HG02763 (cell line): ENCODE data around the gene NEK11.

ENCODE experiments used
- ATAC-seq: cut with Tn5 transposase; IDR thresholded peaks from one replicate; pipeline ENCODE4 v1.9.1; 2021; ENCODE audit warnings: mild to moderate bottlenecking, moderate library complexity; ENCODE audit not compliant: unreplicated experiment

Gene NEK11

DNA sequence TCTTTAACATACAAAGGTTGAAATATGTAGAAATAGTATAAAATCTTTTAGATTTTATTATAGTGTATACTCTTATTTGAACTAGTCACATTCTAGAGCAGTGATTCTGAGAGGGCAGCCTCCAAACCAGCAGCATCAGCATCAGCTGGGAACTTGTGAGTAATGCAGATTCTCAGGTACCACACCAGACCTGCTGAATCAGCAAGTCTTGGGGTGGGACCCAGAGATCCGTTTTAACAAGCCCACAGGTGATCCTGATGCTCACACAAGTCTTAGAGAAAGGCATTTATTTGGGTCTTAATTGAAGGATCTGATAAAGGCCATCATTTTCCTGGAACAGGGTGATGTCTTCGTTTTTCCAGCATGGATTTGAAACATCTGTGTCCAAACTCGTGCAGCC, 195.9 kb downstream of the NEK11 start:
- no peak for ATAC-seq

DNA sequence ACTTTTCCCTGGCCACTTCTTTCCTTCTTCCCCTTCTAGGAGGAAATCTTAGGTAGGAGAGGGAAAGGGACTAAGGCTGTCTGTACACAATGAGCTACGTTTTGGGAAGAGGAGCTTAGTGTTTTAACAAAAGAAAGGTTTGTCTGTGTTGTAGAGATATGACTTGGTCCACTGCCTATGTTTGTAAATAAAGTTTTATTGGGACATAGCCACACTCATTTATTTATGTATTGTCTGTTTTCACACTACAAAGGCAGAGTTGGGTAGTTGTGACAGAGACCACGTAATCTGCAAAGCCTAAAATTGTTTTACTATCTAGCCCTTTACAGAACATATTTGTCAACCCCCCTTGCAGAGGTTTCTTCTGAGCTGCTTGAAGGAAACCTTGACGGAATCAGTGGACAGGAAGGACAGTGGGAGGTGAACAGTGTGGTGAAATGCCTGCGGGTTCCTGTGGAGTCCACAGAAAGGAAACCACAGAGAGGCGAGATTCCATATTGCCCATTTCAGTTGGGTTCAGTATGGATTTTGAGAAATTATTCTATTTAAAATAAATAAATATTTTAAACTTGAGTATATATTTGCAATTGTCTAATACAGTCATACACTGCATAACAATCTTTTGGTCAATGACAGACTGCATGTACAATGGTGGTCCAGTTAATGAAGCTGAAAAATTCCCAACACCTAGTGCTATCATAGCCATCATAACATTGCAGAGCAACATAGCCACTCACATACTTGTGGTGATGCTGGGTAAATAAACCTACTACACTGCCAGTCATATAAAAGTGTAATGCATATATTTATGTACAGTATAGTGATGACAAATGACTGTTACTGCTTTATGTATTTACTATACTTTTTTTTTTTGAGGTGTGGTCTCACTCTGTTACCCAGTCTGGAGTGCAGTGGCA, 197.0 kb downstream of the NEK11 start:
- ATAC-seq, result no peak

DNA sequence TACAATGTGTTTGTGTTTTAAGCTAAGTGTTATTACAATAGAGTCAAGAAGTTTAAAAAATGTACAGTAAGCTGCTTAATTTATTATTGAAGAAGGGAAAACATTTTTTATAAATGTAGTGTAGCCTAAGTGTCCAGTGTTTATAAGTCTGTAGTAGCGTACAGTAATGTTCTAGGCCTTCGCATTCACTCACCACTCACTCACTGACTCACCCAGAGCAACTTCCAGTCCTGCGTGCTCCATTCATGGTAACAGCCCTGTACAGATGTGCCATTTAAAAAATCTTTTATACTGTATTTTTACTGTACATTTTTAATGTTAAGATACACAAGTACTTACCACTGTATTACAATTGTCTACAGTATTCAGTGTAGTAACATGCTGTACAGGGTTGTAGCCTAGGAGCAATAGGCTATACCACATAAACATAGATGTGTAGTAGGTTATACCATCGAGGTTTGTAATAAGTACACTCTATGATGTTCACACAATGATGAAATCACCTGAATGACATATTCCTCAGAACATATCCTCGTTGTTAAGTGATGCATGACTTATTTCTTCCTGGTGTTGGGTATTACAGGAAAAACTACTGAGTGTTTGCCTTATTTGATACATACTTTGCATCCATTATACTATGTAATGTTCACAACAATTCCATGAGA, 198.3 kb downstream of the NEK11 start:
- no peak for ATAC-seq

DNA sequence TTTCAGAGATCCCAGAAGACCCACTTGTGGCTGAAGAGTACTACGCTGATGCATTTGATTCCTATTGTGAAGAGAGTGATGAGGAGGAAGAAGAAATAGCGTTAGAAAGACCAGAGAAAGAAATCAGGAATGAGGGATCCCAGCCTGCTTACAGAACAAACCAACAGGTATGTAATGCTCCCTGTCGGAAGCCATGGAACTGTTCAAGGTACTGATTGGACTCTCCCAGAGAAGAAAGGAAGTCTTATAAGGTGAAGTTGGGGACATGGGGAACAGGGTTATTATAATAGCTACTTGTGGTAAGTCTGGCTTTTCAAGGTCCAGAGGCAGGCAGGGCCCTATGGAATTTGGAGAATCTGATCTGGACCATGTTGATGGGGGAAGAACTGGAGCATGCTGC, 201.8 kb downstream of the NEK11 start:
- ATAC-seq, result no peak

DNA sequence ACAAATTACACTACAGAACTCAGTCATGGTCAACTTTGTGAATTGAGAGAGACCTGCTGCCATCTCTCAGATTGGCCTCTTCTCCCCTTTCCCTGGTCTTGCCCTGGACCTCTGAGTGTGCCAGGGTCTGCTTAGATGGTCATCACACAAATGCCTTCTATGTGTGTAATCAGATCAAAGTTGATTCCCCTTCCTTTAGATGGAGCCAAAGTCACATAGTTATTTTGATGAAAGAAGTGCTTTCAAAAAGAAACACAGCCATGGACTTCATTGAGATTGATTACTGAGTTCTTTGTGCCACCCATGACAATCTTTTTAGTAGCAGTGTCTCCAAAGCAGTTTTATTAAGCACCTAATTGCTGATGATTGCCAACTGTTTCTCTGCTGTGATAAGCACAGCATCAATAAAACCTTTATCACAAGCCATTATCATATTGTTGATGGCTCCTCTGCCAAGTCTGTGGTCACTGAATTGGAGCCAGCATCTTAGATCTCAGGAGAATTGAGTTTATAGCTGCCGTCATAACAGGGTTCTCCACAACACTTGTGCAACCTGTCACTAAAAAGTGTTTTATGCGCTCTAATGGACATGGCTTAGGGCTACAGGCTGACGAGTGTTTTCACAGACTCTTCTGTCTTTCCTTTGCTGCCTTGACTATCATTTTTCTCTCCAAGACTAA, 205.2 kb downstream of the NEK11 start:
- no peak for ATAC-seq

DNA sequence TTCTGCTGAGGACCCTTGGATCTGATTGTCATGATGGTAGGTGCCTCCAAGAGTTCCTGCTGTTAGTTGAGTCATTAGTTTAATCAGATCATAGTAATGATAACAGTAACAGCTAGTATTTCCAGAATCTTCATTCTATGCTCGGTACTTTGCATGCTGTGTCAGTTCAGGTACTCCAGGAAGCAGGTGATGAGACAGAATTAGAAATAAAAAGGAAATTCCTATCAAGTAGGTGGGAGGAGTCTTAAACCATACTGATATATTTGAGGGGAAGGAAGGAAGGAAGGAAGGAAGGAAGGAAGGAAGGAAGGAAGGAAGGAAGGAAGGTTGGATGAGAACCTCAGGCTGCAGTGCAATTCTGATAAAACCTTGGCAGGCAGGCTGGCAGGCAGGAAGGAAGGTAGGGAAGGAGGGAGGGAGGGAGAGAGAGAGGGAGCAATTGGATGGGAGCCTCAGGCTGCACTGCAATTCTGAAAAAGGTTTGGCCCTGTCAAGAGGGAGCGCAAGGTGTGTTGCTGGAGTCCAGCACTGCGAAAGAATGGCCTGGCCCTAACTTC, 206.1 kb downstream of the NEK11 start:
- no peak for ATAC-seq

DNA sequence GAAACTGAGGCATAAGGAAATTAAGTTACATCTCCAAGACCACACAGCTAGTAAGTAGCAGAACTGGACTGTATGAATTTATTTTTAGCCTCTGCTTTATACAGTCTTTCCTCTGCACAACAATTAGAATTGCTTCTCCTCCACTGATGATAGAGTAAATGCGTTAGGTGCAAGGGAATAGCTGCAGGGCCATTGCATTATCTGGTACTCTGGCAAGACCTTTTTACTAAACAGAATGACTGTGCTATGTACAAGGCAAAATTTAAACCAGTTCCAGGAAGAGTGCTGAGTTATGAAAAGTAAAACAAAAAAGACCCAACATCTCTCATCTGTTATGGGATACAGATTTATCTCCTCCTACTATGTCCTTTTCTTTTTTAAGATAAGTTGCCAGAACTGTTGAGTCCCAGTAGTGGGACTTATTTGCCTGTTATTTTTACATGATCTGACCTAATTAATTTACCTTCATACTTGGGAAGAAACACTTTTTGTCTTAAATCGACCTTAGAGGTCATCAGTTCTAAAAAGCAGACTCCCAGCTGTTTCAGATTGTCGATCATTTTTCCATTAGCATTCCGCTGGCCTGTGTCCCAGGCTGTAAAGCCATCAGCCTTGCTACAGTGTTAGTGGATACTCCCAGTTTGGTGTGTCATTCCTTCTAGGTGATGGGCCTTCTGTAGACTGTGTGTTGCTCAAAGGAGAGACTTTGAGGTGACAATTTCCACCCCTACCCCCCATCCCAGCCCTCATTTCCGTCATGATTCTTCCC, 207.4 kb downstream of the NEK11 start:
- no peak for ATAC-seq

DNA sequence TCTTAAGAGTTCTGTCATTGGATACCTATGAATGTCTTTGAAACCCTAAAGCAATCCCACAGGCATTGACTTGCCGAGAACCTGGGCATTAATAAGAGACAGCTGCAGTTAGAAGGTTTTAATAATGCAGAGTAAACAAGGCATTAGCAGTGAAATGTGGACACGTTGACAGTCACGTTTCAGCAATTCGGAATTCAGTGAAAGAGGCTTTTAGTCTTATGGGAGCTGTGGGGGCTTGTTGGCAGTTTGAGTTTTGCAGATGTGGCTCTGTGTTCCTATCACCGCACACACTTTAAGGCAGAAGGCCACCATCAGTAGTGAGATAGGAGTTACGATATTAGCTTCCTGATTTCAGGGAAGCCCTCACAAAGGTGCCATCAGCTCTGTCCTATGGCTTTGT, 209.7 kb downstream of the NEK11 start:
- ATAC-seq, result no peak

DNA sequence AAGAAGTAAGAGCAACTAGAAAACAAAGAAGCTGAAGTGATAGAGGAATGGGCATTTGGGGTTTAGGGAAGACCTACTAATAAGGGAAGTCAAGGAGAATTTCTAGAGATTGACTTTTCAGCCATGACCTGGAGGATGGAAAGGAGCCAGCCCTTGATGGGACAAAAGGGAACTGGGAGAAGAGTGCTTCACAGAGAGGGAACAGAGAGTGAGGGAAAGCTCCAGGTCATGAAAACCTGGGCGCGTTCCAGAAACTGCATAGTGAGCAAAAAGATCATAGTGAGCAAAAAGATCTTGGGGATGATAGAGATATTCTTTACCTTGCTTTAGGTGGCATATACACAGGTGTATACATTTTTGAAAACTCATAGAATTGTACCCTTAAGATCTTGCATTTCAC, 211.8 kb downstream of the NEK11 start:
- no peak for ATAC-seq

DNA sequence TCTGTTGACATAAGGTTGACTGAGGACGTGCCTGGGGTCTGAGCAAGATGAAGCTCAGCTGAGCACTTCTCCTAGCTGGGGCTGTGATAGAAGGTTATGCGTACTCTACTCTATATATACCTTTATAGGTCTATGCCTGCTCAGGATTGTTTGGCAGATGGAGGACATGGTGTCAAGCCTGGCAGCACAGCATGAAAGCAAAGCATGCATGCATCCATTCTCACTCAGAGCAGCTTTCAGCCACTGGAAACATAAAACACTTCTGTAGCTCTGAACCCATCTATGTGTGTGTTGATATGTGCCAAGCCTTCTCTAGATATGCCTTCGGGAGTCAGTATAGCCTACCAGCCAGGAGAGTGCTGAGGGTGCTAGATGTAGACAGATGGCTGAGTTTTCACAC, 212.6 kb downstream of the NEK11 start:
- ATAC-seq, result no peak

DNA sequence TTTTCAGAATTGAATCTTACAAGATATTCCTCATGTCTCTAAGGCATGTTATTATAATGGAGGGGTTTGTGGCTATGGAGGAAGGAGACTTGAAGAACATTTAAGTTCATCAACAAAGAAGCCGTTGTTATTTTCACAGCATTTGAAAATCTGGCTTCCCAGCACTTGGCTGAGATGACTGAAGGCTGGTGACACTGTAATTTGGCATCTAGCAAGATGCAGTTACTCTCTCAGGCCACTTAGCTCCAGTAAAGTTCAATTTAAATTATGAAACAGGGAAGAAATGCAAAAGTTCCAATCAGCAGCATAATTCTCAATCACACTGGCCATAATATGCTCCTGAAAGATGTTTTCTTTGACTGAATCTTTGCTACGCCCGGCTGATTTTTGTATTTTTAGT, 215.5 kb downstream of the NEK11 start:
- no peak for ATAC-seq

DNA sequence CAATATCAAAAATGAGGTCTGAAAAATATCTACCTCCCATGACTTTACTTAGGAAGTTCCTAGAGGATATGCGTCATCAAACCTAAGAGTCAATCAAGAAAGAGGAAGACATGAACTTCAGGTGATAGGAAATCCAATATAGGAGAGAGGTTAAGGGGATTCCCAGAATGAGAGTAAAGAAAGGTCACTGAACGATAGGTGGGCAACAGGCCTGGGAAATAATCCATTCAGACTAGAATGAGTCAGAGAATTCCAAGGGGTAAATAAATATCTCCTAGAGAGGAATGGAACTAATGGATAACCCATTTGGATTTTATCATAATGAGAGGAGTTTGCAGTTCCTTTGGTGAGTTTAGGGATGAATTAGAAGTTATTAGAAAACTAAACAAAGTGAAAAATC, 223.8 kb downstream of the NEK11 start:
- ATAC-seq, result no peak

DNA sequence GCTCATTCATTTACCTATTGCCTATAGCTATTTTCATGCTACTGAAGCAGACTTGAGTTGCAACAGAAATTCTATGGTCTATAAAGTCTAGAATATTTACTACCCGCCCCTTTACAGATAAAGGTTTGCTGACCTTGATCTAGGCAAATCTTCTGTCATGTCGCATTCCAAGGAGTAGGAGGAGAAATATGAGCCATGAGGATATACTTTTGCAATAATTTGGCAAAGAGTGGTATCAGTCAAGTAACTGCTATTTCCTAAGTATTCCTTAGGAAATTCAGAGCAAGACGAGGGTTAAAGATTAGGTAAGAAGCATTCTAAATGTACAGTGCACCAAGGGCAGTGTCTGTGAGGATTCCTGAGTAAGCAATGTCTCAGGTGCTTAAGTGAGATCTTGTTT, 233.8 kb downstream of the NEK11 start:
- ATAC-seq, result no peak

DNA sequence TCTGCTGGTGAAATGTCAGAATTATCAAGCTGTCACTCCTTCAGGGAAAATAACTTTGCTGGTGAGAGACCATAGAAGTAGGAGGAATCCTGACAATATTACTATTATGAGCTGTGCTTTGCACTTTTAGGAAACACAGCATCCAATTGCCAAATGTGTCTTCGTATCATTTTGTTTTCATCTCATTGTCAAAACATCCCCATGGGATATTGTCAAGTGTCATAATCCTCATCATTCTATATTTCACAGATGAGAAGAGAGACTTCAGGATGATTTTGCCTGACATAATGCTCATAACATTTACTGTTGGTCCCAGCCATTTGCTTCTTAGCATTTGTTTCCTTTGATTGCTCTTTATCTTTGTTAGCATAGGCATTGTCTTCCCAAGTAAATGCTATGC, 234.4 kb downstream of the NEK11 start:
- ATAC-seq, result no peak

DNA sequence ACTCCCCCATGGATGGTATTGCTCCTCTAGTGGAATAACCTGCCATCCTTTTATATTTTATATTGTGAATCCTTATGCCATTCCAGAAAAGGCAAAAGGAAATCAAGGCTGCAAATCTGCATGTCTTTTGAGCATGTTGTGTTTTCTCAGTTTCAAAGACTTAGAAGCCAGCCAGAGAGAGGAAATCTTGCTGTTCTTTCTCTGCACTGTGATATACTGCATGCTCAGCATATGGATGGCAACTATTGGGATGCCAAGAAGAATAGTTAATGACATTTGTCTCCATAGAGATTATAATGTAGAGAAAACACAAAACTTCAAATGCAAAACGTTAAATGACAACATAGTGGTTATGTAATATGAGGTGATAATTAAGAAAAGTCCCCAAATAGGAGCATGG, 248.9 kb downstream of the NEK11 start:
- no peak for ATAC-seq

DNA sequence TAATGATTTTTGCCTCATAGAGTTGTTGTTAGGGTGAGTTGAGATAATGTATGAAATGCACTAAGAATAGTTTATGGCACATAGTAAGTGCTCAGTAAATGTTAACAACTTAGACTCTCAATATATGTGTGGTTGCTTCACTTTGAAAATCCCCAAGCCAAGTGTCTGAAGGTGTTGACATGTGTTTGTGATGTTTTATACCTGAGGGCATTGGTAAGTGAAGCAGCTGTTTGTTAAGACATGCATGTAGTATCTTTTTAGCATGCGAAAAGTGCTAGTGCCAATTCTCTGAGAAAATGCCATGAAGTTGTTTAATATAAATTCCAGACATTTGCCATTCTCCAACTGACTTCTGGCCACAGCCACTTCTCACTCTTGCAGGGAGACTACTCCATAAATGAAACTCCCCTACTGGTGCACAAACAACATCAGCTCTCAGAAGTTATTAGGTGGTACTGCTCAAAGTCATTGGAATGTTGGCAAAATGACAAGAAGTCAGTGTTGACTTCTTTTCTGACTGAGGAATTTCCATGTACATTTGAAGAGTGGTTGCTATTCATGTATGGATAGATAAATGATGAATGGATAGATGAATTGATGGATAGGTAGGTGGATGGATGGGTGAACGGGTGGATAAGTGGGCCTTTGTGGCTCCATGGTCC, 251.3 kb downstream of the NEK11 start:
- ATAC-seq, result no peak

DNA sequence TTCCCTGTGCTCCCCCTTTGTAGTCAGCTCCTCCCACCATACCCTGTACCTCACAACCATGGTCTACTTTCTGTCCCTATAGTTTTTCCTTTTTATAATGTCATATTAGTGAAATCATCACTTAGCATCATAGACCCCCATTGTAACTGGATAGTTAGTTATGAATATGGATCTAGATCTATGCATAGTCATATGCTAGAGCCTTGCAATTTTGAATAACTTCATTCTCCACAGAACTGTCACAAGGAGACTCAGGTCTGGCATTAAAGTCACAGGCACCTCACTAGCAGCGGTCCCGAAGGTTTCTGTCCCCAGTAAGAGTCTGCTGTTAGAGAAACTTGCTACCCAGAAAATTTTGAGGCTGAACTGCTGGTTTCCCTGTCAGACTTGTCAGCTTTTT, 252.9 kb downstream of the NEK11 start:
- ATAC-seq, result no peak

DNA sequence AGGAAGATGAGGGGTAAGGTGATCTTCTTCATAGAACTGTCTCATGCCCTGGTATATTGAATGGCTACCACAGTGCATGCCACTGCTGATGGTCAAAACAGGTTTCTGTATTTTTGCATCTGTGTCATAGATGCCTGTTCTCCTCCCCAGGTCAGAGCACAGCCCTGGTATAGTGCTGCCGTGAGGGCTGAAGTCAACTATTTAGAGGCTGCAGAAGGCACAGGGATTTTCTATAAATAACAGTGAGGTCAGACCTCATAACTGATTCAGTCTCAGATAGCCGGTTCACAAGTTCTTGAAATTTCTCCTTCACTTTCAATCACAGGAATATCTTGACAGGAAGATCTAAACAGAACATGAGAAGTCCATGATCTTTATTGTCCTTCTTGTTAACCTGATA, 255.7 kb downstream of the NEK11 start:
- ATAC-seq, result no peak

DNA sequence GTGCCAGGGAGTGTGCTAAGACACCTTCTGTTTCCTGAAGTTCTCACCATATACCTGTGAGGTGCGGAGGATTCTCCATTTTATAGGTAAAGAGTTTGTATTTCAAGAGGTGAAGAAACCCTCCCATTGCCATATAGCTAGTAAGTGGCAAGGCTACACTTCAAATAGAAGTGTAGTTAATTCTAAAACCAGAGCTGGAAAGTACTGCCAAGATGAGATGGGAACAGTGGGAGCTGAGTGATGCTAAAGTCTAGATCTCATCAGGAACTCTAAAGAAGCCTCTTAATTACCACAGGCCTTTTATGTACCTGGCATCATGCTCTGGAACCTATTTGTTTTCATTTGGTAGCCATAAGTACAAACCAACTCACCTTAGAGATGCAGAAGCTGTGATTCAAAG, 256.3 kb downstream of the NEK11 start:
- ATAC-seq, result no peak

DNA sequence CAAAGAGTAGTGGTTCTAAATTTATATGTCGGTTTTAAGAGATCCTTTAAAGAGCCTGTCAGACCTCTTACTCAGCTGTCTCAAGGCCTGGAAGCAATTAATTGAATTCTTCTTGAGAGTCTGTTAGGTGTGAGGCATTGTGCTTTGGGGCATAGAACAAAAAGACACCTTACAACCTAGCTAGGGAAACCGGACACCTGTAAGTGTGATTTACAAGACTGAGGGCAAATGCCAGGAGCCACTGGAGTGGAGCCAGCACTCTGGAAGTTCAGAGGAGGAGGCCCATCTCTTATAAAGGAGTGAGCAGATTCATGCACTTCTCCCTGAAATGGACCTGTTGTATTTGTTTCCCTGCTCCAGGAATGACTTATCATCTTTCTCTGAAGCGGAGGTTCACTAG, 257.2 kb downstream of the NEK11 start:
- ATAC-seq, result no peak
